ENCODE measurements around the gene PRICKLE1. TPM values are rescaled to one million over a fixed set of nuclear protein-coding genes. Genes with fewer than 3 reads are reported as not detected.

The PRICKLE1 gene
- polyA plus RNA-seq, 1 donor (not counting 4 experiments of a cell fraction or from before 2014, with no cell fraction given) = 3.5 TPM

GRCh38 chr12:42606471-42606870 lies 16.9 kb upstream of the PRICKLE1 start:
- Histone ChIP-seq H3K9me1 (ENCODE audit: control insufficient read depth, extremely low read depth, insufficient read depth, low read length) (no peaks in the 10 kb centered on the region), H3K4me1 (ENCODE audit: control insufficient read depth, extremely low read depth, insufficient read depth, low read length) (peaks cover under 1% of the 10 kb centered on the region), H3K4me3 (ENCODE audit: control insufficient read depth in 2 of 3, extremely low read depth in 1 of 3, insufficient read depth in 2 of 3, low read depth in 1 of 3, low read length in 3 of 3) (no peak overlapping the region), H3K27ac (ENCODE audit: control insufficient read depth, insufficient read depth, low read length) (no peak overlapping the region), H2AFZ (ENCODE audit: control insufficient read depth, low read length) (no peak overlapping the region), H3K36me3 (ENCODE audit: control insufficient read depth in 2 of 2, extremely low read depth in 1 of 2, insufficient read depth in 2 of 2, low read length in 2 of 2) (no peaks in the 10 kb centered on the region), H3K9ac (ENCODE audit: control insufficient read depth, extremely low read depth, insufficient read depth, low read length) (no peak overlapping the region), H4K20me1 (ENCODE audit: control insufficient read depth, extremely low read depth, insufficient read depth, low read length) (no peaks in the 10 kb centered on the region), H3K9me3 (ENCODE audit: control insufficient read depth, low read depth, low read length) (no peaks in the 10 kb centered on the region), H3K4me2 (ENCODE audit: control insufficient read depth, extremely low read depth, insufficient read depth, low read depth, low read length) (no peak overlapping the region), H3K79me2 (ENCODE audit: control insufficient read depth, insufficient read depth, low read length) (no peaks in the 10 kb centered on the region), H3K27me3 (ENCODE audit: control insufficient read depth, extremely low read depth, insufficient read depth, low read length) (no peaks in the 10 kb centered on the region)
- dilution Hi-C loops (cut with MboI; ENCODE audit: extremely low pct_ligation_motif_present, low sequenced_read_pairs) = no loop called here
- DNase-seq (ENCODE audit: low read depth, low spot score) = no peak
- TF ChIP-seq EZH2 (IDR thresholded peaks at IDR 0.05; ENCODE audit: low read length) = no peak
- TF ChIP-seq CTCF (optimal IDR thresholded peaks at IDR 0.05 in 1 of 3, IDR thresholded peaks at IDR 0.05 in 1 of 3, conservative IDR thresholded peaks at IDR 0.05 in 1 of 3; ENCODE audit: extremely low read depth in 1 of 3, insufficient read depth in 2 of 3, low read length in 3 of 3) = no peak
- FAIRE-seq = no peak

DNA sequence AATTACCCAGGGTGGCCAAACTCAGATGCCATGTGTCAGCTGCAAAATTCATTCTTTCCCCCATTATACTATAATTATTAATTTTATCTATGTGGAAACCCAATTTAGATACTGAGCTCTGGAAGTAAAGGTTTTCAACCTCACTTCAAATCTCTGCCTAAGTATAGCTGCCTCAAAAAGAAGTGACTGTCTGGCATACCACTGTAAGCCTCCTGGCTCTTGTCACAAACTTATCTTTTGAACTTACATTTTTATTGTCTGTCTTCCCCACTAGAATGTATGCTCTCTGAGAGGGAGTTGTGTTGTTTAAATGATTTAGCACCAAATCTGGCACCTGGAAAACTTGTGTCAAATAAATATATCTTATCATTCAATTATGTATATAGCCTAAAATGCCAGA lies 16.1 kb upstream of the PRICKLE1 start:
- no peaks in the 10 kb centered on the region for H3K79me2 ChIP-seq (ENCODE audit: control insufficient read depth, insufficient read depth, low read length)
- no peak for TF ChIP-seq CTCF (optimal IDR thresholded peaks at IDR 0.05 in 1 of 3, IDR thresholded peaks at IDR 0.05 in 1 of 3, conservative IDR thresholded peaks at IDR 0.05 in 1 of 3; ENCODE audit: extremely low read depth in 1 of 3, insufficient read depth in 2 of 3, low read length in 3 of 3)
- no peak for TF ChIP-seq EZH2 (IDR thresholded peaks at IDR 0.05; ENCODE audit: low read length)
- dilution Hi-C loops (cut with MboI; ENCODE audit: extremely low pct_ligation_motif_present, low sequenced_read_pairs) = no loop called here
- H4K20me1 ChIP-seq (ENCODE audit: control insufficient read depth, extremely low read depth, insufficient read depth, low read length) = no peaks in the 10 kb centered on the region
- no peaks in the 10 kb centered on the region for H3K27me3 ChIP-seq (ENCODE audit: control insufficient read depth, extremely low read depth, insufficient read depth, low read length)
- DNase-seq (ENCODE audit: low read depth, low spot score) = no peak
- H3K9me3 ChIP-seq (ENCODE audit: control insufficient read depth, low read depth, low read length) = no peaks in the 10 kb centered on the region
- no peak overlapping the region for H3K9ac ChIP-seq (ENCODE audit: control insufficient read depth, extremely low read depth, insufficient read depth, low read length)
- no peaks in the 10 kb centered on the region for H3K36me3 ChIP-seq (ENCODE audit: control insufficient read depth in 2 of 2, extremely low read depth in 1 of 2, insufficient read depth in 2 of 2, low read length in 2 of 2)
- no peak overlapping the region for H3K4me2 ChIP-seq (ENCODE audit: control insufficient read depth, extremely low read depth, insufficient read depth, low read depth, low read length)
- H3K27ac ChIP-seq (ENCODE audit: control insufficient read depth, insufficient read depth, low read length) = no peak overlapping the region
- FAIRE-seq = no peak
- no peaks in the 10 kb centered on the region for H3K9me1 ChIP-seq (ENCODE audit: control insufficient read depth, extremely low read depth, insufficient read depth, low read length)
- H3K4me3 ChIP-seq (ENCODE audit: control insufficient read depth in 2 of 3, extremely low read depth in 1 of 3, insufficient read depth in 2 of 3, low read depth in 1 of 3, low read length in 3 of 3) = no peak overlapping the region
- H3K4me1 ChIP-seq (ENCODE audit: control insufficient read depth, extremely low read depth, insufficient read depth, low read length) = no peaks in the 10 kb centered on the region
- H2AFZ ChIP-seq (ENCODE audit: control insufficient read depth, low read length) = no peak overlapping the region
